Skeletal muscle tissue (tissue), 4 donors: ENCODE measurements around the gene LRRTM3. TPM values are rescaled to one million over a fixed set of nuclear protein-coding genes. Genes with fewer than 3 reads are reported as not detected.

Source experiments
- H3K27ac ChIP-seq: one replicate; pipeline ENCODE4 v1.7.0; 2013; ENCODE audit warnings: mild to moderate bottlenecking, low read depth, low read length, inconsistent platforms
- H3K27me3 ChIP-seq, 3 donors: one replicate each; pipeline ENCODE4 v1.7.0; 2013; ENCODE audit warnings: low read length in 3 of 3; ENCODE audit not compliant: control insufficient read depth in 3 of 3, insufficient read depth in 3 of 3
- H3K36me3 ChIP-seq, 3 donors: one replicate each; pipeline ENCODE4 v1.7.0; 2013; ENCODE audit warnings: low read length in 3 of 3; ENCODE audit not compliant: control insufficient read depth in 3 of 3, insufficient read depth in 3 of 3
- H3K4me1 ChIP-seq, 3 donors: one replicate each; pipeline ENCODE4 v1.7.0; 2013; ENCODE audit warnings: low read length in 3 of 3, mild to moderate bottlenecking in 3 of 3; ENCODE audit not compliant: control insufficient read depth in 3 of 3, insufficient read depth in 3 of 3
- H3K4me3 ChIP-seq, 3 donors: one replicate each; pipeline ENCODE4 v1.7.0; 2013; ENCODE audit warnings: low read length in 3 of 3
- H3K9ac ChIP-seq, 3 donors: one replicate each; pipeline ENCODE4 v1.7.0; 2013; ENCODE audit warnings: low read length in 3 of 3, mild to moderate bottlenecking in 3 of 3, moderate library complexity in 2 of 3, low read depth in 1 of 3
- H3K9me3 ChIP-seq, 3 donors: one replicate each; pipeline ENCODE4 v1.7.0; 2013; ENCODE audit warnings: low read length in 3 of 3; ENCODE audit not compliant: control insufficient read depth in 3 of 3
- total RNA-seq: library from RNA; depleted of rRNA; stranded (reverse); fragments of >200 nt; gene quantifications from one replicate; pipeline ENCODE4 v1.2.3, GENCODE V29; 2014
- donor health status: Osteomylitis.

LRRTM3 gene
- total RNA-seq, 1 donor from 2014 or later = 1.0 TPM

DNA sequence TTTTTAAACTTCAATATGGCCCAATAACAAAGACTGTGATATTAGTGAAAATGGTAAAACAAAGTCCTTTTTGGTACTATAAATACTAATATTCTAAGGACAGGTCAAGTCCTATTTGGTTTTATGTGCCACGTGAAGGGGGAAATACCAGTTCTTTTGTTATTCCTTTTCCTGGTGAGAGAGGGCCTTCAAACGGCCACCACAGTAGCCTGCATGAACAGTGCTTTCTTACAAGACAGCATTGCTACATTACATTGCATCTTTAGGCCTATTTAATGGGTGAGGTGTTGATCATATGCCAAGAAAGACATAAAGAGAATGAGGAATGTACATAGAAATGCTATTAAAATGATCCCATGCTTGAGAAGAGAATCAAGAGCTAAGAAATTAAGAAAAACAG, 214.8 kb downstream of the LRRTM3 start:
- H3K27ac ChIP-seq = no peak overlapping the region
- no peaks in the 10 kb centered on the region for H3K27me3 ChIP-seq
- no peaks in the 10 kb centered on the region for H3K4me1 ChIP-seq
- H3K4me3 ChIP-seq = no peak overlapping the region
- H3K9ac ChIP-seq = no peak overlapping the region
- no peaks in the 10 kb centered on the region for H3K36me3 ChIP-seq
- no peaks in the 10 kb centered on the region for H3K9me3 ChIP-seq

DNA sequence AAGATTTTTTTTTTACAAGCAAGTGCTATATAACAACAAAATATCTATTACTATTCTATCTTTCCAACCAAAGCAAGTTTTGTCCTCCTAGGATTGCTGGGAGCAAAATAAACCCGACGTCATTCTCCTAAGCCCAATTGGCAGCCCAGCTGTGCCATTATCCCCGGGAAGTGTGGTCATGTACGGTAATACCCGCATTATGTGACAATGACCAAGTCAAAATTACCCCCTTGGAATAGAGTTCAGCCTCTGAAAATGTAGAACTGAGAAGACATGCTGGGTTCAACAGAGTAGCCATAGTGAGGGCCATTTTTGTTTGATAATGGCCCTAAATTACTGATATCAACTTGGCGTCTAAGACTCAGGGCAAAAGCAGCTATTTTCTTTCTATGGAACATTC, 215.5 kb downstream of the LRRTM3 start:
- no peaks in the 10 kb centered on the region for H3K9me3 ChIP-seq
- no peak overlapping the region for H3K27ac ChIP-seq
- no peak overlapping the region for H3K4me3 ChIP-seq
- no peaks in the 10 kb centered on the region for H3K27me3 ChIP-seq
- no peak overlapping the region for H3K9ac ChIP-seq
- H3K36me3 ChIP-seq = no peaks in the 10 kb centered on the region
- H3K4me1 ChIP-seq = no peaks in the 10 kb centered on the region

GRCh38 chr10:67144530-67144929, 218.7 kb downstream of the LRRTM3 start:
- Histone ChIP-seq H3K36me3 (no peaks in the 10 kb centered on the region), H3K27ac (no peak overlapping the region), H3K27me3 (no peaks in the 10 kb centered on the region), H3K4me1 (no peaks in the 10 kb centered on the region), H3K9ac (no peak overlapping the region), H3K4me3 (no peak overlapping the region), H3K9me3 (no peaks in the 10 kb centered on the region)
